Transverse colon (tissue), 3 donors: ENCODE measurements around the gene DAB2IP.

Experiments
- CTCF ChIP-seq, 5 experiments: fragments of 200-600 bp in 3 of 5; fragments of 450-650 bp in 2 of 5; sonication (generic) in 3 of 5; IDR thresholded peaks; 1 replicate in 2 of 5; 2 replicates in 3 of 5; pipeline ENCODE4 v1.5.1; 2016 to 2017; ENCODE audit warnings: antibody characterized with exemption in 5 of 5, inconsistent platforms in 3 of 5, mild to moderate bottlenecking in 2 of 5, moderate library complexity in 1 of 5
- EP300 ChIP-seq: sonication (generic); formaldehyde crosslinking; IDR thresholded peaks from one replicate; pipeline ENCODE4 v1.6.1; 2017; ENCODE audit warnings: antibody characterized with exemption, low read depth
- POLR2A ChIP-seq: fragments of 450-650 bp; IDR thresholded peaks from one replicate; pipeline ENCODE4 v1.6.1; 2016; ENCODE audit warnings: antibody characterized with exemption, mild to moderate bottlenecking, moderate library complexity

DNA sequence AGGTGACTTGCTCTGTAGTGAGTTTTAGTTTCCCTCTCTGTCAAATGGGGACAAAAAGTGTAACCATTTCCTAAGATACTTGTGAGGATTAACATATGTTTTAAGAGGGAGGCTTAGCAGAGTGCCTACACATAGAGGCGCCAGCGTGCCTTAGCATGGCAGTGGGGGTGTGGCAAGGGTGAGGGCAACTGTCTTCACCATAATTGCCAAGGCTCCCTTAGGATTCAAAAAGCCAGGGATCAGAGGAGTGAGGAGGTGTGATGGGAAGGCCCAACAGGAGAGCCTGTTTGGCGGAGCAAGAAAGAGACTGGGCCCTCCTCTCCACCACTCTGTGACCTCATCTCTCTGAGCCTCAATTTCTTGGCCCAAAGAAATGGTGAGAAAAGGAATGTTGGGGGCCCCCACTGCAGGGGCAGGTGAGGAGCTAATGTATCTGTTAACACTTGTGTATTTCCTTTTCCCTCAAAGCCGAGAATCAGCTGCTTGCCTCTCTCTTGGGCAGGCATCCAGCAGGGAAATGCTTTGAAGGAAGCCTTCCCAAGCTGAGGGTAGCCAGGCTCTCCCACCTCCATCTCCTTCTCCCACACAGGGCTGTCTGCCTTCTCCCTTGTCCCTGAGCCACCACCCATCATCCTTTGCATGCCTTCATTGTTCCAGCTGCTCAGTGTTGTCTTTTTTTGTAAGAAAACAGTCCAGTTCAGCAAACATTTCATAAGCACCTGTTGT, 76.0 kb downstream of the DAB2IP start:
- TF ChIP-seq CTCF (IDR thresholded peaks at IDR 0.05), result no peak
- TF ChIP-seq POLR2A, result no peak
- TF ChIP-seq EP300, result no peak
